ENCODE results near the gene GNPTG. TPM values are rescaled to one million over a fixed set of nuclear protein-coding genes. Genes with fewer than 3 reads are reported as not detected.

Gene GNPTG
- polyA plus RNA-seq, 3 donors, result 68.7 to 72.9 (median 72.4) TPM

- DNase-seq, result peak; percentile 91
Observed at GRCh38 chr16:1331712-1332617, 19.8 kb upstream of the GNPTG start.

GRCh38 chr16:1332618-1333148 lies 19.0 kb upstream of the GNPTG start:
- DNase-seq, result no peak

GRCh38 chr16:1333149-1333812 lies 18.4 kb upstream of the GNPTG start, which contains the start of gene BAIAP3:
TSS of gene BAIAP3 (plus strand) at chr16:1333645. CDS start at chr16:1338550, 4,905 bp downstream.
- DNase-seq, result no peak

GRCh38 chr16:1333854-1334700 lies 17.7 kb upstream of the GNPTG start:
- no peak for DNase-seq

GRCh38 chr16:1334739-1335138 lies 17.0 kb upstream of the GNPTG start:
- DNase-seq, result no peak

GRCh38 chr16:1335211-1335971 lies 16.3 kb upstream of the GNPTG start:
- DNase-seq, result no peak

GRCh38 chr16:1335996-1336395 lies 15.7 kb upstream of the GNPTG start:
- DNase-seq, result no peak

- no peak for DNase-seq
Observed at GRCh38 chr16:1336619-1337018, 15.1 kb upstream of the GNPTG start.

- DNase-seq, result no peak
Observed at GRCh38 chr16:1337486-1337885, 14.2 kb upstream of the GNPTG start.

GRCh38 chr16:1338119-1338730 lies 13.5 kb upstream of the GNPTG start:
- no peak for DNase-seq

GRCh38 chr16:1338855-1339675 lies 12.7 kb upstream of the GNPTG start:
- DNase-seq, result no peak

- DNase-seq, result no peak
Observed at GRCh38 chr16:1340730-1341494, 10.8 kb upstream of the GNPTG start.

GRCh38 chr16:1341495-1342420 lies 10.0 kb upstream of the GNPTG start:
- DNase-seq, result no peak

GRCh38 chr16:1342526-1343427 lies 9.0 kb upstream of the GNPTG start:
- DNase-seq, result peak; percentile 93

- no peak for DNase-seq
Observed at GRCh38 chr16:1343428-1344242, 8.1 kb upstream of the GNPTG start.

- DNase-seq, result no peak
Observed at GRCh38 chr16:1344499-1344898, 7.2 kb upstream of the GNPTG start.

Measured in renal pelvis (tissue), 4 donors.